ENCODE data around the gene ACSL1. TPM values are rescaled to one million over a fixed set of nuclear protein-coding genes. Genes with fewer than 3 reads are reported as not detected.

ACSL1 gene
- total RNA-seq, 1 experiment from 2014 or later: 12.5 TPM

GRCh38 chr4:184851886-184852285, 26.1 kb upstream of the ACSL1 start:
- Histone ChIP-seq H3K4me1 (ENCODE audit: control insufficient read depth in 1 of 2, insufficient read depth in 2 of 2, low read length in 2 of 2) (no peaks in the 10 kb centered on the region; a peak in 1 of 4 replicates), H3K9me2 (ENCODE audit: insufficient read depth) (no peaks in the 10 kb centered on the region), H3K79me2 (ENCODE audit: insufficient read depth, low read length) (no peaks in the 10 kb centered on the region), H3K4me2 (ENCODE audit: low read length) (no peak overlapping the region), H4K20me1 (ENCODE audit: insufficient read depth) (no peaks in the 10 kb centered on the region), H3K9me3 (ENCODE audit: control insufficient read depth in 1 of 2, insufficient read depth in 1 of 2, low read depth in 1 of 2, low read length in 2 of 2) (no peaks in the 10 kb centered on the region), H2AFZ (ENCODE audit: low read depth, low read length, poor library complexity, severe bottlenecking) (no peak overlapping the region), H3K4me3 (replicated peaks in 1 of 2; ENCODE audit: low read depth in 1 of 2, low read length in 2 of 2) (no peak overlapping the region), H3K9ac (ENCODE audit: low read length) (no peak overlapping the region), H3K27ac (ENCODE audit: low read depth, low read length) (no peak overlapping the region), H3K27me3 (ENCODE audit: insufficient read depth, low read length) (0 out of 2 replicates have a peak, but pooled peaks cover 10% of the 10 kb centered on the region), H3K36me3 (ENCODE audit: control insufficient read depth in 1 of 2, insufficient read depth in 2 of 2, low read length in 2 of 2) (no peaks in the 10 kb centered on the region)
- POLR2A ChIA-PET: no interaction called here
- RAD21 ChIA-PET (ENCODE audit: low non-redundant PET in 1 of 2, low total read pairs in 2 of 2, uncharacterized antibody in 2 of 2, unreplicated experiment in 2 of 2): no interaction called here
- BruUV-seq (replicated peaks): no TSS peak
- no peak for ATAC-seq
- TF ChIP-seq, protein P1, sequence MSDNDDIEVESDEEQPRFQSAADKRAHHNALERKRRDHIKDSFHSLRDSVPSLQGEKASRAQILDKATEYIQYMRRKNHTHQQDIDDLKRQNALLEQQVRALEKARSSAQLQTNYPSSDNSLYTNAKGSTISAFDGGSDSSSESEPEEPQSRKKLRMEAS (IDR thresholded peaks at IDR 0.05): no peak
- no peak for TF ChIP-seq TCF7L2 (IDR thresholded peaks at IDR 0.05; ENCODE audit: borderline replicate concordance, extremely low read depth, insufficient read depth, insufficient read length)
- TF ChIP-seq CBX3 (IDR thresholded peaks at IDR 0.05; ENCODE audit: low read depth): no peak
- TF ChIP-seq YY1 (IDR thresholded peaks at IDR 0.05; ENCODE audit: extremely low read depth, insufficient replicate concordance, low read depth, low read length): no peak
- TF ChIP-seq SIN3A (IDR thresholded peaks at IDR 0.05; ENCODE audit: low read depth): no peak
- TF ChIP-seq ELF1 (IDR thresholded peaks at IDR 0.05; ENCODE audit: borderline replicate concordance, low read depth): no peak
- no peak for TF ChIP-seq POLR2AphosphoS5 (IDR thresholded peaks at IDR 0.05; ENCODE audit: low read depth, low read length)
- TF ChIP-seq EZH2 (IDR thresholded peaks at IDR 0.05): no peak
- TF ChIP-seq ZNF274 (IDR thresholded peaks at IDR 0.05; ENCODE audit: low read depth, low read length): no peak
- no peak for TF ChIP-seq FOSL1 (IDR thresholded peaks at IDR 0.05; ENCODE audit: low read depth)
- CTCF ChIA-PET: no interaction called here
- no peak for DNase-seq (ENCODE audit: low read depth, low spot score)
- intact Hi-C loops (cut with micrococcal nuclease): no loop called here

DNA sequence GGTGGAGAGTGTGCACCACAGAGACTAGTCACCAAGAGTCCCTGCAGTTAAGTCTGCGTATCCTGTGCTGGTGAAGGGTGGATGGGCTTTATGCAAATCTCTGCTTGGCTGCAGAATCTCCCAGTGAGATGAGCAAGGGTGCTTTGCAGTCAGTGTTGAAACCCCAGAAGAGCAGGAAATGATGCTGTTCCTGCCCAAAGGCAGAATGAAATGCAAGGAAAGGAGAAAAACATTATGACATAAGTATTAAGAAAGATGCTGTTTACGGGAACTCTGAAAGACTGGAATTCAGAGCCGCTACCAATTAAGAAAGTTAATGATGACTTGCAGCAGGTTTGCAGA, 25.4 kb upstream of the ACSL1 start:
- H2AFZ ChIP-seq (ENCODE audit: low read depth, low read length, poor library complexity, severe bottlenecking): no peak overlapping the region
- POLR2A ChIA-PET: no interaction called here
- no peaks in the 10 kb centered on the region for H4K20me1 ChIP-seq (ENCODE audit: insufficient read depth)
- no peaks in the 10 kb centered on the region for H3K36me3 ChIP-seq (ENCODE audit: control insufficient read depth in 1 of 2, insufficient read depth in 2 of 2, low read length in 2 of 2)
- no peak overlapping the region for H3K4me3 ChIP-seq (replicated peaks in 1 of 2; ENCODE audit: low read depth in 1 of 2, low read length in 2 of 2)
- TF ChIP-seq ZNF274 (IDR thresholded peaks at IDR 0.05; ENCODE audit: low read depth, low read length): no peak
- H3K9me2 ChIP-seq (ENCODE audit: insufficient read depth): no peaks in the 10 kb centered on the region
- no peaks in the 10 kb centered on the region; a peak in 1 of 4 replicates for H3K4me1 ChIP-seq (ENCODE audit: control insufficient read depth in 1 of 2, insufficient read depth in 2 of 2, low read length in 2 of 2)
- H3K79me2 ChIP-seq (ENCODE audit: insufficient read depth, low read length): no peaks in the 10 kb centered on the region
- no peaks in the 10 kb centered on the region for H3K9me3 ChIP-seq (ENCODE audit: control insufficient read depth in 1 of 2, insufficient read depth in 1 of 2, low read depth in 1 of 2, low read length in 2 of 2)
- intact Hi-C loops (cut with micrococcal nuclease): no loop called here
- 0 out of 2 replicates have a peak, but pooled peaks cover 10% of the 10 kb centered on the region for H3K27me3 ChIP-seq (ENCODE audit: insufficient read depth, low read length)
- RAD21 ChIA-PET (ENCODE audit: low non-redundant PET in 1 of 2, low total read pairs in 2 of 2, uncharacterized antibody in 2 of 2, unreplicated experiment in 2 of 2): no interaction called here
- no peak overlapping the region for H3K4me2 ChIP-seq (ENCODE audit: low read length)
- no peak overlapping the region for H3K9ac ChIP-seq (ENCODE audit: low read length)
- DNase-seq (ENCODE audit: low read depth, low spot score): no peak
- ATAC-seq: no peak
- CTCF ChIA-PET: no interaction called here
- BruUV-seq (replicated peaks): no TSS peak
- no peak overlapping the region for H3K27ac ChIP-seq (ENCODE audit: low read depth, low read length)
